ENCODE results near the gene HADHB. TPM values are rescaled to one million over a fixed set of nuclear protein-coding genes. Genes with fewer than 3 reads are reported as not detected.

Gene HADHB
- total and polyA plus RNA-seq, 10 of the 15 experiments (the other 5 are each of a cell fraction or from before 2014, with no cell fraction given) = 53.7 to 145 (median 85.5) TPM

- TF ChIP-seq, protein P1, sequence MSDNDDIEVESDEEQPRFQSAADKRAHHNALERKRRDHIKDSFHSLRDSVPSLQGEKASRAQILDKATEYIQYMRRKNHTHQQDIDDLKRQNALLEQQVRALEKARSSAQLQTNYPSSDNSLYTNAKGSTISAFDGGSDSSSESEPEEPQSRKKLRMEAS (IDR thresholded peaks at IDR 0.05; ENCODE audit: low read depth, low read length) = no peak
- TF ChIP-seq JUND (IDR thresholded peaks at IDR 0.05; ENCODE audit: low read depth, low read length) = no peak
- no peak for TF ChIP-seq GATAD2B (conservative IDR thresholded peaks at IDR 0.05; ENCODE audit: low read depth)
- TF ChIP-seq RCOR1 (conservative IDR thresholded peaks at IDR 0.05; ENCODE audit: low read depth, low read length) = no peak
- no peak for TF ChIP-seq ZNF384 (IDR thresholded peaks at IDR 0.05; ENCODE audit: borderline replicate concordance, low read depth, low read length)
- TF ChIP-seq SIN3A (IDR thresholded peaks at IDR 0.05; ENCODE audit: low read depth, low read length) = no peak
- no peak for TF ChIP-seq NFXL1 (IDR thresholded peaks at IDR 0.05; ENCODE audit: borderline replicate concordance)
- no peak for TF ChIP-seq IKZF1 (conservative IDR thresholded peaks at IDR 0.05)
- TF ChIP-seq POLR2AphosphoS5 (IDR thresholded peaks at IDR 0.05; ENCODE audit: low read length) = no peak
- no peak for TF ChIP-seq ZSCAN29 (IDR thresholded peaks at IDR 0.05)
- TF ChIP-seq NR2C2 (IDR thresholded peaks at IDR 0.05; ENCODE audit: borderline replicate concordance, control insufficient read depth, insufficient read length, low read depth) = no peak
- TF ChIP-seq YY1 (IDR thresholded peaks at IDR 0.05; ENCODE audit: low read depth, low read length) = peak; percentile 80
- no peak for TF ChIP-seq MXI1 (IDR thresholded peaks at IDR 0.05; ENCODE audit: low read depth, low read length)
- TF ChIP-seq, protein P2, sequence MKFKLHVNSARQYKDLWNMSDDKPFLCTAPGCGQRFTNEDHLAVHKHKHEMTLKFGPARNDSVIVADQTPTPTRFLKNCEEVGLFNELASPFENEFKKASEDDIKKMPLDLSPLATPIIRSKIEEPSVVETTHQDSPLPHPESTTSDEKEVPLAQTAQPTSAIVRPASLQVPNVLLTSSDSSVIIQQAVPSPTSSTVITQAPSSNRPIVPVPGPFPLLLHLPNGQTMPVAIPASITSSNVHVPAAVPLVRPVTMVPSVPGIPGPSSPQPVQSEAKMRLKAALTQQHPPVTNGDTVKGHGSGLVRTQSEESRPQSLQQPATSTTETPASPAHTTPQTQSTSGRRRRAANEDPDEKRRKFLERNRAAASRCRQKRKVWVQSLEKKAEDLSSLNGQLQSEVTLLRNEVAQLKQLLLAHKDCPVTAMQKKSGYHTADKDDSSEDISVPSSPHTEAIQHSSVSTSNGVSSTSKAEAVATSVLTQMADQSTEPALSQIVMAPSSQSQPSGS (IDR thresholded peaks at IDR 0.05; ENCODE audit: low read length) = no peak
- no peak for TF ChIP-seq ZNF24 (IDR thresholded peaks at IDR 0.05)
- TF ChIP-seq KAT2A (conservative IDR thresholded peaks at IDR 0.05; ENCODE audit: control insufficient read depth, low read depth, low read length) = no peak
- TF ChIP-seq ATF3 (IDR thresholded peaks at IDR 0.05; ENCODE audit: borderline replicate concordance, extremely low read depth, low read depth, low read length) = no peak
- peak; percentile 92 for TF ChIP-seq RAD21 (IDR thresholded peaks at IDR 0.05; ENCODE audit: insufficient read depth, low read depth, low read length)
- TF ChIP-seq FOXM1 (IDR thresholded peaks at IDR 0.05; ENCODE audit: low read depth, low read length) = no peak
- TF ChIP-seq GABPA (IDR thresholded peaks at IDR 0.05; ENCODE audit: low read depth) = no peak
- TF ChIP-seq ZBED1 (IDR thresholded peaks at IDR 0.05; ENCODE audit: borderline replicate concordance) = no peak
- peak; percentile 15 for TF ChIP-seq SIX5 (IDR thresholded peaks at IDR 0.05; ENCODE audit: low read depth, low read length, severe bottlenecking)
- TF ChIP-seq WRNIP1 (IDR thresholded peaks at IDR 0.05; ENCODE audit: borderline replicate concordance, low read depth, low read length) = 0 out of 2 replicates have a peak, but pooled peaks have one; percentile 72
- TF ChIP-seq ELK1 (IDR thresholded peaks at IDR 0.05; ENCODE audit: low read depth, low read length) = no peak
- TF ChIP-seq, protein P3, sequence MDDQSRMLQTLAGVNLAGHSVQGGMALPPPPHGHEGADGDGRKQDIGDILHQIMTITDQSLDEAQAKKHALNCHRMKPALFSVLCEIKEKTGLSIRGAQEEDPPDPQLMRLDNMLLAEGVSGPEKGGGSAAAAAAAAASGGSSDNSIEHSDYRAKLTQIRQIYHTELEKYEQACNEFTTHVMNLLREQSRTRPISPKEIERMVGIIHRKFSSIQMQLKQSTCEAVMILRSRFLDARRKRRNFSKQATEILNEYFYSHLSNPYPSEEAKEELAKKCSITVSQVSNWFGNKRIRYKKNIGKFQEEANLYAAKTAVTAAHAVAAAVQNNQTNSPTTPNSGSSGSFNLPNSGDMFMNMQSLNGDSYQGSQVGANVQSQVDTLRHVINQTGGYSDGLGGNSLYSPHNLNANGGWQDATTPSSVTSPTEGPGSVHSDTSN (IDR thresholded peaks at IDR 0.05; ENCODE audit: insufficient replicate concordance, low read depth, low read length) = no peak
- TF ChIP-seq ZNF207 (IDR thresholded peaks at IDR 0.05; ENCODE audit: borderline replicate concordance) = no peak
- TF ChIP-seq FOS (IDR thresholded peaks at IDR 0.05; ENCODE audit: borderline replicate concordance, extremely low read depth, insufficient read length) = no peak
- no peak for TF ChIP-seq BMI1 (IDR thresholded peaks at IDR 0.05; ENCODE audit: borderline replicate concordance)
- no peak for TF ChIP-seq EED (IDR thresholded peaks at IDR 0.05; ENCODE audit: low read depth)
- TF ChIP-seq CREB1 (IDR thresholded peaks at IDR 0.05; ENCODE audit: low read depth) = no peak
Measured at GRCh38 chr2:26330114-26330549, 85.4 kb downstream of the HADHB start (continued).
